Measurements from ENCODE around the gene IER3.
A peak's percentile ranks its signal among the peaks of the same experiment; 100 is the strongest.
"Not testable (repeated sequence)": the region's sequence is repeated elsewhere in the genome, so short reads cannot be mapped to it uniquely, and the experiment has no call there.

IER3 gene

DNA sequence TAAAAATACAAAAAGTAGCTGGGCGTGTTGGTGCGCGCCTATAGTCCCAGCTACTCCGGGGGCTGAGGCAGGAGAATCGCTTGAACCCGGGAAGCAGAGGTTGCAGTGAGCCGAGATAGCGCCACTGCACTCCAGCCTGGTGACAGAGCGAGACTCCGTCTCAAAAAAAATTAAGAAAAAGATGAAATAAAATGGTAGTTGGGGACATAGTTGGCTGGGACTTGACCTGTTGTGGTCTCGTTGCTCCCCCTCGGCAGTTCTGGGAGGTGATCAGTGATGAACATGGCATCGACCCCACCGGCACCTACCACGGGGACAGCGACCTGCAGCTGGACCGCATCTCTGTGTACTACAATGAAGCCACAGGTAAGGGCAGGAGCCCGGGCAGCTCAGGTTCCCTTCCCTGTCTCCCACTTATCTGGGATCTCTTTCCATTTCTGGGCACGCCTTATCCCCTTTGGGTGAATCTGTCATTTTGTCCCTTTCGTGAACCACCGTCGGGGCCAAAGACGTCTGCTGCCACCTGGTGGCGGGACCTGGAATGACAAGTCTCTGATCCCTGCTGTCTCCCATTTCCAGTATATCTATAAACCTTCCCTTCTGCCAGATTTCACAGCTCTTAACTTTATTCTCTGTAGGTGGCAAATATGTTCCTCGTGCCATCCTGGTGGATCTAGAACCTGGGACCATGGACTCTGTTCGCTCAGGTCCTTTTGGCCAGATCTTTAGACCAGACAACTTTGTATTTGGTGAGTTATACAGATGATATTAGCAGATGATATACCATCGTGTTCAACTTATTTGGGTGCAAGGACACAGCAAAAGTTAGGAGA lies 21.9 kb downstream of the IER3 start:
- DNase-seq: peak; percentile 92

DNA sequence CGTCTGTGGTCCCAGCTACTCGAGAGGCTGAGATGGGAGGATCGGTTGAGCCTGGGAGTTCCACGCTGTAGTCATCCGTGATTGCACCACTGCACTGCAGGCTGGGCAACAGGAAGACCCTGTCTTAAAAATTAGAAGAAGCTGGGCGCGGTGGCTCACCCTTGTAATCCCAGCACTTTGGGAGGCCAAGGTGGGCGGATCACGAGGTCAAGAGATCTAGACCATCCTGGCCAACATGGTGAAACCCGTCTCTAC lies 22.4 kb downstream of the IER3 start:
- DNase-seq: not testable (repeated sequence)

GRCh38 chr6:30721198-30722024 lies 22.9 kb downstream of the IER3 start:
- peak; percentile 94 for DNase-seq

GRCh38 chr6:30720738-30721197 lies 23.6 kb downstream of the IER3 start:
- peak; percentile 88 for DNase-seq

- DNase-seq: peak; percentile 96
These were observed 24.3 kb downstream of the IER3 start, which contains the start of gene TUBB for GRCh38 chr6:30719791-30720737. TSS of gene TUBB (plus strand) at chr6:30720352. CDS start at chr6:30720507, 155 bp downstream.

DNA sequence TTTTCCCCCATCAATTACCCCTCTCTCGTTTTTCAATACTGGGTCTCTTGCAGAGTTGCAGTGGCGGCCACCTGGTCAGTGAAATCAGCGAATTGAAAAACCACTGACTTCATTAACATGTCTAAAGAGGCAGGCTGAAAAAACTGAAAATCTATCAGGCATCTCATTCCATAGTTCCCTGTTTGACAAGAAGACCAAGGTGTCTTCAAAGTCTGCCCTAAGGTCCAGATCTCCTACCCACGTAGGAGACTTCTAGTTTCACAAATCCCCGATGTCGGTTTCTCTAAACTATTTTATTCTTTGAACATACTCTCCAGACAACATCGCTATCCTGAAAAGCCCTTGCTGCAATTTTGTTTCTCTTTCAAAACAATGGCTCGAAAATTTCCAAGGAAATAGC lies 25.0 kb downstream of the IER3 start:
- no peak for DNase-seq

- peak; percentile 5 for DNase-seq
These were observed 26.3 kb downstream of the IER3 start for GRCh38 chr6:30717845-30718720.

GRCh38 chr6:30717129-30717844 lies 27.1 kb downstream of the IER3 start, which contains the start of gene MDC1:
TSS of gene MDC1 (minus strand) at chr6:30717281. CDS start at chr6:30715175, 2,106 bp downstream.
- DNase-seq: peak; percentile 98

DNA sequence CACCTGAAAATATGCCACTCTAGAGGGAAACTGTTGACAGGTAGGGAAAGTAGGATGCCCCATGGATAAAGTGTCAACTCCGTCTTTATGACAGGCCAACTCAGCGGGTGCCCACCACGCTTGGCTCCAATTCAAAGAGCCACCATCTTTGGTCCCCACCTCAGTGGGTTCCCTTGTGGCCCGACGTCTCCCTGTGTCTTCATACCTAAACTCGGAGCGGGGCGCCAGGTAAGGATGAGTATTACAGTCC lies 27.5 kb downstream of the IER3 start:
- no peak for DNase-seq

- DNase-seq: no peak
These were observed 30.1 kb downstream of the IER3 start for GRCh38 chr6:30714263-30714662.

DNA sequence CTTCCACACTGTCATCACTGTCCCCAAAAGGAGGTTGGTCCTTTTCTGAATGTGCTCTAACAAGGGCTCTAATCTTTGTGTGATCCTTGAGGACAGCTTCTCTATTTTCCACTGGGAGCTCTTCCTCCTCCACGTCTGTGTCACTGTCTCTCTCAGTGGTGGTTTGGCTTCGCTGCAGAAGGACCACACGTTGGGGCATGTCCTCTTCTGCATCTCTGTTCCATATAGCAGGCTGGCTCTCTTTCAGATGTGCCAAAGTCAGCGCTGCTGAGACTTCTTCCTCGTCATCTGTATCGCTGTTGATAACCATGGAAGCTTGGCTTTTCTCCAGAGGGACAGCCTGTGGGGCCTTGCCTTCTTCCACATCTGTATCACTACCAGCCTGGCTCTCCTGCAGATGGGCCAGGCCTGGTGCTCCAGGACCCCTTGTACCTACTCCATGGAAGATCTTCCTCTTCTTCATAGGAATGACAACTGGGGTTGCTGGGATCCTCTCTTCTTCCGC lies 31.9 kb downstream of the IER3 start:
- no peak for DNase-seq

GRCh38 chr6:30711758-30712380 lies 32.5 kb downstream of the IER3 start:
- no peak for DNase-seq

DNA sequence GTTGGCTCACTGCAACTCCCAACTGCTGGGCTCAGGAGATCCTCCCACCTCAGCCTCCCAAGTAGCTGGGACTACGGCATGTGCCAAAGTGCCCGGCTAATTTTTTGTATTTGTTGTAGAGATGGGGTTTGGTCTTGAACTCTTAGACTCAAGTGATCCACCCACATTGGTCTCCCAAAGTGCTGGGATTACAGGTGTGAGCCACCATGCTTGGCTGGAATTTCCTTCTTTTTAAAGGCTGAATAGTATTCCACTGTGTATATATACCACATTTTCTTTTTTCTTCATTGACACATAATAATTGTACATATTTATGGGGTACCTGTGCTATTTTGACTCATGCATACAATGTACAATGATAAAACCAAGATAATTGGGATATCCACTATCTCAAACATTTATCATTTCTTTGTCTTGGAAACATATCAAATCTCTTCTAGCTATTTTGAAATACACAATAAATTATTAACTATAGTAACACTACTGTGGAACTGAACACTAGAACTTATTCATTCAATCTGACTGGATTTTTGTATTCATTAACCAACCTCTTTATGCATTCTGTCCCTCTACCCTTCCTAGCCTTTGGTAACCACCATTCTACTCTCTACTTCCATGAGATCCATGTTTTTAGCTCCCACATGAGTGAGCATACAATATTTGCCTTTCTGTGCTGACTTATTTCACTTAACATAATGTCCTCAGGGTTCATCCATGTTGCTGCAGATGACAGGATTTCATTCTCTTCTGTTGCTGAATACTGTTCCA lies 35.1 kb downstream of the IER3 start:
- no peak for DNase-seq

GRCh38 chr6:30707281-30707850 lies 37.0 kb downstream of the IER3 start:
- no peak for DNase-seq

DNA sequence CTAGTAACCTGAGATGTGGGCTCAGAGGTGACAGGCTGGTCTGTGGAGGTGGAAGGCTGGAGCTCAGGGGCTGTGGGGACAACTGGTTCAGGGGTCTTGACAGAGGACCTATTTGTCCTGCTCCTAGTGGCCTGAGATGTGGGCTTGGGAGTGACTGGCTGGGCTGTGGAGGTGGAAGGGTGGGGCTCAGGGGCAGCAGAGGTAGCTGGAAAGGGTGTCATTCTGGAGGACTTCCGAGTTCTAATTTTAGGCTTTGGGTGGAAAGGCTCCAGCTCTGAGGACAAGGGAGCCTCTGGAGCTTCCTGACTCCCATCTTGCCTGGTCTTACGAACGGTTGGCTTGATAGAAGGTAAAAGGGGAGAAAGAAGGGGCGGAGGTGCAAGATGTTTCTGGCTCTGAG lies 38.7 kb downstream of the IER3 start:
- no peak for DNase-seq

DNA sequence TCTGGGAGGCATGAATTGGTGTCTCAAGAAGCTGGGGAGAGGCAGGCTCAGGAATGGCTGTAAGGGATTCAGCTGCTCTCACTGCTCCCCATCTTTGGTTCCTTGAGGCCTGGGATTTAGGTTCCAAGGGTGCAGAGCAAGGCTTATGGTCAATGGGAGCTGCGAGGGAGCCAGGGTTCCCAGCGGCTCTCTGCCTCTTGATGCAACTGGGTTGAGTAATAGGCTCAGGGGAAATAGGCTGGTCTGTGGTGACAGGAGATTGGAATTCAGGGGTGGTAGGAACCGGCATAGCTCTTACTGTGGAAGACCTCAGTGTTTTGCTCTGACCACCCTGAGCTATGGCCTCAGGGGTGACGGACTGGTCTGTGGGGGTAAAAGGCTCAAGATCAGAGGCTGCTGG lies 40.5 kb downstream of the IER3 start:
- no peak for DNase-seq

- DNase-seq: no peak
These were observed 41.3 kb downstream of the IER3 start for GRCh38 chr6:30703011-30703410.

GRCh38 chr6:30700340-30700739 lies 44.0 kb downstream of the IER3 start:
- DNase-seq: no peak

GRCh38 chr6:30696432-30696831 lies 47.9 kb downstream of the IER3 start:
- no peak for DNase-seq
